ENCODE results near the gene OR12D1. TPM values are rescaled to one million over a fixed set of nuclear protein-coding genes. Genes with fewer than 3 reads are reported as not detected.
"Not testable (repeated sequence)": the region's sequence is repeated elsewhere in the genome, so short reads cannot be mapped to it uniquely, and the experiment has no call there.

The OR12D1 gene
- total RNA-seq, 6 donors from 2014 or later: not detected

DNA sequence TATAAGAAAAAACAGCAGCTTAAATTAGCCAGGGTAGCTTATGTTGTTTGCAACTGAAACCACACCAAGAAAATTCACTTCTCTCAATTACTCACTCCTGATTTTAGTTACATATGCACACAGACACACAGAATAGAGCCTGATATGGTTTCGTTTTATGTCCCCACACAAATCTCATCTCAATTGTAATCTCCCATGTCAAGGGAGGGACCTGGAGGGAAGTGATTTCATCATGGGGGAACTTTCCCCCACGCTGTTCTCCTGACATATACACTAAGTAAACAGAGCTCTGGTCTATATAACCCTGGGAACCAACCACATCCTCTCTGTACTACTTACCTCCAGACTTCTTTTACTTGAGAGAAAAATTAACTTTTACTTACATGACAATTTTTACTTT lies 9.8 kb downstream of the OR12D1 start:
- 42 to 53% methylated on average over 2 of the region's 2 CpGs for WGBS, 2 donors
- H3K27ac ChIP-seq: no peak overlapping the region
- H3K4me3 ChIP-seq: no peak overlapping the region
- no peaks in the 10 kb centered on the region for H3K4me1 ChIP-seq
- H3K27me3 ChIP-seq: no peaks in the 10 kb centered on the region
- DNase-seq: no peak
- peaks cover 0 to 3% (median 0%) of the 10 kb centered on the region in 4 donors for H3K9me3 ChIP-seq
- H3K36me3 ChIP-seq: no peaks in the 10 kb centered on the region
- no peak for TF ChIP-seq POLR2A (IDR thresholded peaks at IDR 0.05)
- no peak for TF ChIP-seq POLR2AphosphoS5 (IDR thresholded peaks at IDR 0.05)
- TF ChIP-seq EP300 (IDR thresholded peaks at IDR 0.05): no peak
- TF ChIP-seq, protein P1, sequence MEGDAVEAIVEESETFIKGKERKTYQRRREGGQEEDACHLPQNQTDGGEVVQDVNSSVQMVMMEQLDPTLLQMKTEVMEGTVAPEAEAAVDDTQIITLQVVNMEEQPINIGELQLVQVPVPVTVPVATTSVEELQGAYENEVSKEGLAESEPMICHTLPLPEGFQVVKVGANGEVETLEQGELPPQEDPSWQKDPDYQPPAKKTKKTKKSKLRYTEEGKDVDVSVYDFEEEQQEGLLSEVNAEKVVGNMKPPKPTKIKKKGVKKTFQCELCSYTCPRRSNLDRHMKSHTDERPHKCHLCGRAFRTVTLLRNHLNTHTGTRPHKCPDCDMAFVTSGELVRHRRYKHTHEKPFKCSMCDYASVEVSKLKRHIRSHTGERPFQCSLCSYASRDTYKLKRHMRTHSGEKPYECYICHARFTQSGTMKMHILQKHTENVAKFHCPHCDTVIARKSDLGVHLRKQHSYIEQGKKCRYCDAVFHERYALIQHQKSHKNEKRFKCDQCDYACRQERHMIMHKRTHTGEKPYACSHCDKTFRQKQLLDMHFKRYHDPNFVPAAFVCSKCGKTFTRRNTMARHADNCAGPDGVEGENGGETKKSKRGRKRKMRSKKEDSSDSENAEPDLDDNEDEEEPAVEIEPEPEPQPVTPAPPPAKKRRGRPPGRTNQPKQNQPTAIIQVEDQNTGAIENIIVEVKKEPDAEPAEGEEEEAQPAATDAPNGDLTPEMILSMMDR (IDR thresholded peaks at IDR 0.05): no peak
- ATAC-seq (ENCODE audit: low FRiP score in 2 of 2): no peak

DNA sequence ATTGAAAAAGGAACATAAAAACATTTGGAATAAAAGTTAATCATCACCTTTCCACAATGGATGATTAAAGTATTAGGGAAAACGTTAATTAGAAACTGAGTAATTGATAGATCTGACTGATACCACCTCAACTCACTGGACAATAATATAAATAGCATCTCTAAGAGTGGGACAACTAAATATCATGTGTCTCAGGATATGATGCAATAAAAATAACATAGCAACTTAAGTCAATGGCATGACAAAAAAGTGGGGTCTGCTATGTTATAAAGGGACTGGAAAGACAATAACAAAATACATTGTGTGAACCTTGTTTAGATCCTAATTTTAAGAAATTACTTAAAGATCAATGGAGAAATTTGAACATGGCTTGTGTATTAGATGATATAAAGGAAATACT lies 10.3 kb downstream of the OR12D1 start:
- Histone ChIP-seq H3K27ac (no peak overlapping the region), H3K4me1 (no peaks in the 10 kb centered on the region), H3K27me3 (no peaks in the 10 kb centered on the region), H3K4me3 (no peak overlapping the region), H3K36me3 (no peaks in the 10 kb centered on the region), H3K9me3 (peaks cover 0 to 3% (median 0%) of the 10 kb centered on the region in 4 donors)
- DNase-seq: no peak
- 36 to 58% methylated on average over 1 of the region's 1 CpG for WGBS, 2 donors
- TF ChIP-seq POLR2AphosphoS5 (IDR thresholded peaks at IDR 0.05) (no peak), EP300 (IDR thresholded peaks at IDR 0.05) (no peak), POLR2A (IDR thresholded peaks at IDR 0.05) (no peak)
- TF ChIP-seq, protein P1 (IDR thresholded peaks at IDR 0.05): no peak
- no peak for ATAC-seq (ENCODE audit: low FRiP score in 2 of 2)

DNA sequence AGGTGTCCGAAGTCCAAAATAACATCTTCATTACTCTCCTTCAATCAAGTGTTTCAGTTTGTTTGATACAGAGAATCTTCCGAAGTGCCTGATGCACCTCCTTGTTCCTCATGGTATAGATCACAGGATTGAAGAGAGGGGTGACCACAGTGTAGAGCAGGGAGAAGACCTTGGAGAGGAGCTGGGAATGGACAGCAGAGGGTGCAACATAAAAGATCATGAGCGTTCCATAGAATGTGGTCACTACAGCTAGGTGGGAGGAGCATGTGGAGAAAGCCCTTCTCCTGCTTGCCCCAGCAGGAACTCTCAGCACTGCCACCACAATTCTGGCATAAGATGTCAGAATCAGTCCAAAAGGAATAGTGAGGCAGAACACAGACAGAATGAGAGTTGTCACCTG lies 11.9 kb downstream of the OR12D1 start:
- no peak for ATAC-seq (ENCODE audit: low FRiP score in 2 of 2)
- TF ChIP-seq, protein P1 (IDR thresholded peaks at IDR 0.05): no peak
- TF ChIP-seq POLR2A (IDR thresholded peaks at IDR 0.05): no peak
- no peak for TF ChIP-seq EP300 (IDR thresholded peaks at IDR 0.05)
- TF ChIP-seq POLR2AphosphoS5 (IDR thresholded peaks at IDR 0.05): no peak
- H3K9me3 ChIP-seq: no peaks in the 10 kb centered on the region
- no peak overlapping the region for H3K4me3 ChIP-seq
- WGBS, 2 donors: 92 to 96% methylated on average over 3 of the region's 3 CpGs
- DNase-seq: no peak
- H3K27ac ChIP-seq: no peak overlapping the region
- no peaks in the 10 kb centered on the region for H3K4me1 ChIP-seq
- no peaks in the 10 kb centered on the region for H3K36me3 ChIP-seq
- no peaks in the 10 kb centered on the region for H3K27me3 ChIP-seq

DNA sequence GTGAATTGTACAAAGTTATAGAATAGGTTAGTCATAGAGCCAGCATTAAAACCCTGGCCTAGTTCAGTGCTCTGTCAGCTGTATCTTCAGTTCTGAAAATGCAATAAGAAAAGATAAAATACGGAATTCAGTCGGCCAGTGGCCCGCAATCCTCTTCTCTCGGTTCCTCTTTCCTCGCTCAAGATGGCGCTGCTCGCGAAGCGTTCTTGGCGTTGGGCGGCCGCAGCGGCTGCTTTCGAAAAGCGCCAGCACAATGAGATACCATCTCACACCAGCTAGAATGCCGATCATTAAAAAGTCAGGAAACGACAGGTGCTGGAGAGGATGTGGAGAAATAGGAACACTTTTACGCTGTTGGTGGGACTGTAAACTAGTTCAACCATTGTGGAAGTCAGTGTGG lies 22.0 kb downstream of the OR12D1 start:
- not testable (repeated sequence) for H3K27ac ChIP-seq; H3K9me3 ChIP-seq; H3K27me3 ChIP-seq; H3K4me3 ChIP-seq; ATAC-seq (ENCODE audit: low FRiP score in 2 of 2); H3K4me1 ChIP-seq; H3K36me3 ChIP-seq
- 60 to 69% methylated on average over 18 of the region's 18 CpGs for WGBS, 2 donors
- peak in 1 of 2 donors; percentile 60 for DNase-seq

DNA sequence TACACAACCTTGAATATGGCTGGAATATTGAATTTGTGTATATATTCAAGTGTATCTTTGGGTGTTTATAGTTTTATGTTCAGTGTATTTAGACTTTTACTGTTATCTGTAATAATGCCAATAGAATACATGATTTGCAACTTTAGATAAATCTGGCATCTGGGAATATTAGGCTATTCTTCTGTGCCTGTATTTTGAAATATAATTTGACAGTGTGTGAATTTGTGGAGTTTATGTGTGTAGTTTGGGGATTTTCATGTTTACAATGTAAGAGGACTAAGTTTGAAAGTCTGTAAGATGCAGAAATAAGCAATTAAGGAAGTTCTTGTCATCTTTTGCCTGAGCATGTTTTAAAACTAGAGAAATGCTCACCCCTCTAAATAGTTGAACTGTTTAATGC lies 24.3 kb downstream of the OR12D1 start, which contains the start of gene OR10C1:
OR10C1 (plus strand) TSS at position 301 of the 400 bp plus-strand sequence. CDS start 710 bp downstream, outside the sequence.
- ATAC-seq (ENCODE audit: low FRiP score in 2 of 2): no peak
- TF ChIP-seq, protein P1 (IDR thresholded peaks at IDR 0.05): no peak
- TF ChIP-seq POLR2A (IDR thresholded peaks at IDR 0.05): no peak
- TF ChIP-seq POLR2AphosphoS5 (IDR thresholded peaks at IDR 0.05): no peak
- TF ChIP-seq EP300 (IDR thresholded peaks at IDR 0.05): no peak
- H3K36me3 ChIP-seq: no peaks in the 10 kb centered on the region

More for the DNA sequence above, 24.3 kb downstream of the OR12D1 start, which contains the start of gene OR10C1:
- Histone ChIP-seq H3K4me1 (no peaks in the 10 kb centered on the region), H3K27me3 (no peaks in the 10 kb centered on the region), H3K27ac (no peak within 1 kb of the TSS), H3K4me3 (no peak within 1 kb of the TSS), H3K9me3 (no peaks in the 10 kb centered on the region)
- no peak for DNase-seq

Data from upper lobe of left lung (tissue), 6 donors.